Measurements from ENCODE around the gene SCARB1.

GRCh38 chr12:124759841-124760503 is 103.7 kb downstream of the SCARB1 start:
- TF ChIP-seq CTCF (IDR thresholded peaks at IDR 0.05) = no peak
- TF ChIP-seq EP300 (IDR thresholded peaks at IDR 0.05) = no peak
- TF ChIP-seq POLR2A (IDR thresholded peaks at IDR 0.05) = no peak
